ENCODE results near the gene MYH15.

Gene MYH15

GRCh38 chr3:108509263-108509662 is 1.1 kb downstream of the MYH15 start:
- no peak for DNase-seq

- no peak for DNase-seq
Measured at GRCh38 chr3:108507902-108508301, 2.5 kb downstream of the MYH15 start.

GRCh38 chr3:108505811-108506210 is 4.6 kb downstream of the MYH15 start:
- DNase-seq, result no peak

- no peak for DNase-seq
Measured at GRCh38 chr3:108503722-108504121, 6.7 kb downstream of the MYH15 start.

- DNase-seq, result no peak
Measured at GRCh38 chr3:108501535-108501934, 8.9 kb downstream of the MYH15 start.

GRCh38 chr3:108500728-108501127 is 9.7 kb downstream of the MYH15 start:
- DNase-seq, result no peak

- DNase-seq, result no peak
Measured at GRCh38 chr3:108497271-108497670, 13.1 kb downstream of the MYH15 start.

GRCh38 chr3:108495717-108496116 is 14.7 kb downstream of the MYH15 start:
- no peak for DNase-seq

GRCh38 chr3:108494906-108495531 is 15.4 kb downstream of the MYH15 start:
- no peak for DNase-seq

GRCh38 chr3:108493862-108494261 is 16.5 kb downstream of the MYH15 start:
- no peak for DNase-seq

GRCh38 chr3:108491456-108491855 is 18.9 kb downstream of the MYH15 start:
- no peak for DNase-seq

- DNase-seq, result peak; percentile 37
Measured at GRCh38 chr3:108489776-108490175, 20.6 kb downstream of the MYH15 start.

- DNase-seq, result no peak
Measured at GRCh38 chr3:108488631-108489030, 21.8 kb downstream of the MYH15 start.

- DNase-seq, result no peak
Measured at GRCh38 chr3:108487439-108487838, 23.0 kb downstream of the MYH15 start.

- peak; percentile 27 for DNase-seq
Measured at GRCh38 chr3:108486941-108487340, 23.5 kb downstream of the MYH15 start.

GRCh38 chr3:108486338-108486737 is 24.1 kb downstream of the MYH15 start:
- DNase-seq, result no peak

GRCh38 chr3:108485146-108485545 is 25.2 kb downstream of the MYH15 start:
- no peak for DNase-seq

- no peak for DNase-seq
Measured at GRCh38 chr3:108479224-108479623, 31.2 kb downstream of the MYH15 start.

- DNase-seq, result peak; percentile 58
Measured at GRCh38 chr3:108477511-108478147, 32.8 kb downstream of the MYH15 start.

- no peak for DNase-seq
Measured at GRCh38 chr3:108475220-108475782, 35.1 kb downstream of the MYH15 start.

GRCh38 chr3:108474581-108474980 is 35.8 kb downstream of the MYH15 start:
- no peak for DNase-seq

- no peak for DNase-seq
Measured at GRCh38 chr3:108473711-108474110, 36.7 kb downstream of the MYH15 start.

GRCh38 chr3:108472001-108472591 is 38.3 kb downstream of the MYH15 start:
- peak; percentile 26 for DNase-seq

GRCh38 chr3:108471426-108471825 is 39.0 kb downstream of the MYH15 start:
- no peak for DNase-seq
